ENCODE data around the gene CD2BP2.

GRCh38 chr16:30372038-30372712 lies 17.1 kb upstream of the CD2BP2 start:
- TF ChIP-seq CTCF (IDR thresholded peaks at IDR 0.05), result no peak
- no peak for TF ChIP-seq POLR2A (IDR thresholded peaks at IDR 0.05)

Data from tibial nerve (tissue), 3 donors.